Lower leg skin (tissue), 3 donors: ENCODE data around the gene ZBTB8B.

Experiments used
- CTCF ChIP-seq, 3 donors: fragments of 450-650 bp; IDR thresholded peaks; one replicate each; pipeline ENCODE4 v1.5.1; 2016; ENCODE audit warnings: antibody characterized with exemption in 3 of 3, mild to moderate bottlenecking in 3 of 3, moderate library complexity in 2 of 3
- POLR2A ChIP-seq, 2 donors: fragments of 450-650 bp; IDR thresholded peaks; one replicate each; pipeline ENCODE4 v1.6.1; 2016 to 2017; ENCODE audit warnings: antibody characterized with exemption in 2 of 2, mild to moderate bottlenecking in 1 of 2, moderate library complexity in 1 of 2

- TF ChIP-seq POLR2A (IDR thresholded peaks at IDR 0.05) (no peak), CTCF (IDR thresholded peaks at IDR 0.05) (no peak)
These were observed 15.9 kb downstream of the ZBTB8B start for GRCh38 chr1:32480761-32481160.
